Superior temporal gyrus (tissue), 1 donor: Measurements from ENCODE around the gene LINC00305.
A peak's percentile ranks its signal among the peaks of the same experiment; 100 is the strongest.

Experiments
- DNase-seq: peaks from one replicate; pipeline ENCODE4 v3.0.0-alpha.2; 2016; ENCODE audit errors: extremely low spot score

Gene LINC00305

GRCh38 chr18:64115881-64116280 is 33.0 kb downstream of the LINC00305 start:
- no peak for DNase-seq

DNA sequence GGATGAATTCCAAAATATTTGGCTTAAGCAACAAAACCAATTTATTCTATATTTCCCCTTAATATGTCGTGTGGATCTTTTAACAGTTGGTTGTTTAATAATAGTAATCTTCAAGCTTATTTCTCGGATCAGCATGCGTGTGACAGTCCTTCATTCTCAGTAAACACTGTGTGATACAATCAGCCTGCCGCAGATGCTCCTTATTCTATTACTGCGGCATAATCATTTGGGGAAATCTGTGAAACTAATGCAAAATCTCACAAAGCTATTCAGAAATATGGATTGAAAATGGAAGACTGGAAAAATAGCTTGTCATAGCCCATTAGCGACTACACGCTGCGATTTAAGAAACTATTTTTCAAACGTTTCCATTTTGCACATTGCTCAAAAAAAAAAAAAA is 36.9 kb downstream of the LINC00305 start:
- no peak for DNase-seq

- no peak for DNase-seq
Measured at GRCh38 chr18:64110692-64111480, 38.0 kb downstream of the LINC00305 start.

- no peak for DNase-seq
Measured at GRCh38 chr18:64103986-64104385, 44.9 kb downstream of the LINC00305 start.

- no peak for DNase-seq
Measured at GRCh38 chr18:64100116-64100922, 48.6 kb downstream of the LINC00305 start.

- DNase-seq = no peak
Measured at GRCh38 chr18:64099244-64099643, 49.6 kb downstream of the LINC00305 start.

- no peak for DNase-seq
Measured at GRCh38 chr18:64097497-64097896, 51.4 kb downstream of the LINC00305 start.

DNA sequence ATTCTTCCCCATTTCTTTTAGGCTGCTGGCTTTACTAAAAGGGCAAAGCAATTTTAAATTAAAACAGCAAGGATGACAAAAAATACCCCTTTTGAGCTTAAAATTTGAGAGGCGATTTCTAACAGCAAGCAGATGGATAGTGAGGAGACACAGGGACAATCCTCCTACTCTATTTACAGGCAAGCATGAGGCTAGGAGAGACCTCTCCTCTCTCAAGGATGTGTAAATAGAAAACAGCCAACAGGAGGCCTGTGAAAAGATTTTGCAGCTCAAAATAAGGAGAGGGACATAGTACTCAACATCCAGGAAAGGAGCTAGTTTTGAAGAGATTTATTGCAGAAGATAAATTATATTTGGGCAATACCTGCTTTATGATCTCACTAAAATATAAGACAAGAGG is 53.8 kb downstream of the LINC00305 start:
- no peak for DNase-seq

DNA sequence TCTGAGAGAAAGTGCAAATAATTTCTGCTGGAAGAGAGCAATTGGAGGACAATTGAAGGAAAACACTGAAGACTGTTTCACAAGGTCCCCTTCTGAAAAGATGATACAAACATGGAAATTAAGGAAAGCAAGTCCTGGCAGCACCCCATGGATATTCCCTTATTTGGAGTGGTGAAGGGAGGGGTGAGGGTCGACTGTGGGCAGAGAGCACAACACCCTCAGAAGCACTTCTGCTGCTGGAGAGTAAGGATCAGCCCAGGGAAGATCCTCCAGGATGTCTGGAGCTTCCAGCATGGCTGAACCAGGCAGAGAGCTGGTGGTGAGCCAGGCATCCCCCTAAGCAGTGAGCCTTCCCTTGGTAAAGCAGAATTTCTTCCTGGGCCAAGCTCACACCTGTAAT is 54.7 kb downstream of the LINC00305 start:
- DNase-seq = no peak

GRCh38 chr18:64091526-64091925 is 57.4 kb downstream of the LINC00305 start:
- no peak for DNase-seq

GRCh38 chr18:64090876-64091275 is 58.0 kb downstream of the LINC00305 start:
- DNase-seq = no peak

DNA sequence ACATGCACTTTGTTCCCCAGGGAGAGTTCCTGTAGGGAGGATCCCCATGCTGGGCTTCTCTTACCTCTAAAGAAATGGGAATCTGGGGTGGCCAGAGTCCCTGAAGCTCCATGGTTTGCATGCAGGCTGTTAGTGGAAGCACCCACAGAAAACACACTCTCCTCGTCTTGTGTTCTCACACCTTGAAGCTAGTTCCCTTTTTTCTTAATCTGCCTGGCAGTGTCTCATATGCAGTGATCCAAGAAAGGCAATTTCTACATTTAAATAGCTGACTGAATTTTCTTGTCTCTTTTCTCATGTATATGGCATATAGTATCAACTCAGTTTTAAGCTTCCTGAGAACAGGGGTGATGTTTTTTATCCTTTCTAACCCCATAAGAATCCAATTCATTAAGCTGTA is 65.0 kb downstream of the LINC00305 start:
- no peak for DNase-seq

GRCh38 chr18:64082513-64082912 is 66.4 kb downstream of the LINC00305 start:
- DNase-seq = no peak

DNA sequence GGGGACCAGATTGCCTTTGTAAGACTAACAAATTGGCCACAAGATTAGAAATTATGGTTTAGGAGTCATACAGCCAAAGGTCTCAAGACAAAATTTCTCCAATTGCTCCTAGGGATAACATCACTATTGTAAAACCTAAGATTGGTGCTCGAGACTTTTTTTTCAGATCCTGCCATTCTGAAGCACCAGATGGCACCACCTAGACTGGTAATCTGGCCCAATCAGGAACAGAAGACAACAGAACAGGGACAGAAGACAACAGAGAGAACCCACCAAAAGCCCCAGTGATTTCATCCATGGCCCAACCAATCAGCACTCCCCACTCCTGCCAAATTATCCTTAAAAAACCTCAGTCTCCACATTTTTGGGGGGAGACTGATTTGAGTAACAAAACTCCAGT is 66.8 kb downstream of the LINC00305 start:
- no peak for DNase-seq

DNA sequence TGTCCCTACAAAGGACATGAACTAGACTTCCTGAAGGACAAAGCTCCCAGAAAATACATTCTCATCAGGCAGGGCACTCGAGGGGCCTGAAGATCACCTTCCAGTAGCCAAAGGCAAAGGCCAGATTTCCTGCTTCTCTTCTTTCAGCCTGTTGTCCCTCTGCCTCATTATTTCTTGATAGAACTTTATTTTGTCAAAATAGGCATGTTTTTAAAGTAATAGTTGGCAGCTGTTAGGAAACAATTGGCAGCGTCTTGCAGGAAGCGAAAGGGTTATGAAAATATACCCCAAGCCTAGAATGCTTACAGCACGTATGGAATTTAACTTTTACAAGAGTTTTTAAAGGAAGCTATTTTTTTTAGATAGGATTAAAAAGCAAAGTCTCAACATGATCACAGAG is 74.9 kb downstream of the LINC00305 start:
- no peak for DNase-seq

DNA sequence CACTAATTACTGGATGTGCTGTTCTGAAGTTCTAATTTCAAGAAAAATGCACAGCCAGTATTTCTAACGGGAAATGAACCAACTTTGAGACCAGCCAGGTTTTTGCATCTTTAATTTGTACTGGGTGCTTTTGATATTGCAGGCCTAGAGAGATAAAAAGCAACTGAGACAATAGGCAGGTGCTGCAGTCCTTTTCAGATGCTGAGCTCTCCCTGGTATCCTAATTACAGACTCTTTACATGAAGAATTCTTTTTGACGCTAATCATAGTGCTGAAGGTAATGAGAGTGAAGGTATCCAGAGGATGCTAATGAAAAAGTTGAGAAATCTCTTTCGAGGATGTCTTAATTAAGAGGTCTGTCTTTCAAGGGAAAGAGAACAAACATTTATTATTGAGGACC is 93.9 kb downstream of the LINC00305 start:
- no peak for DNase-seq

GRCh38 chr18:64053246-64053645 is 95.6 kb downstream of the LINC00305 start:
- DNase-seq = no peak

- no peak for DNase-seq
Measured at GRCh38 chr18:64052772-64053171, 96.1 kb downstream of the LINC00305 start.

DNA sequence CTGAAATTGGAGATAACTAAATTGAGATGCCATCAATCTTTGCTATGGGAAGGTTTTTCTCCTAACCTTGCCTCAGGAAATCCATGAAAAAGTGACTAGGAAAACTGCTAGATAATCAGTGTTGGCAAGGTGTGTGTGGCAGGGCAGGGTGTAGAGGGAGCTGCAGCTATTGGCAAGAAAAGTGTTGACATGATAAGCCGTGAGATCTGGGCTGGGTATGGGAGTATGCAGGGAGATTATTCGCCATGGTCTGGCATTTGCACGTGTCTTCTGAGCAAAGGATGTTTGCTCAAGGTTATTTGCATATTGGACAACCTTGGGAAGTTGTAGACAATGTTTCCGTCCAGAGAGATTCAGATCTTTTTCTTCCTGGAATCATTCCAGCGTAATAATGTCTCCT is 104.3 kb downstream of the LINC00305 start:
- DNase-seq = no peak

DNA sequence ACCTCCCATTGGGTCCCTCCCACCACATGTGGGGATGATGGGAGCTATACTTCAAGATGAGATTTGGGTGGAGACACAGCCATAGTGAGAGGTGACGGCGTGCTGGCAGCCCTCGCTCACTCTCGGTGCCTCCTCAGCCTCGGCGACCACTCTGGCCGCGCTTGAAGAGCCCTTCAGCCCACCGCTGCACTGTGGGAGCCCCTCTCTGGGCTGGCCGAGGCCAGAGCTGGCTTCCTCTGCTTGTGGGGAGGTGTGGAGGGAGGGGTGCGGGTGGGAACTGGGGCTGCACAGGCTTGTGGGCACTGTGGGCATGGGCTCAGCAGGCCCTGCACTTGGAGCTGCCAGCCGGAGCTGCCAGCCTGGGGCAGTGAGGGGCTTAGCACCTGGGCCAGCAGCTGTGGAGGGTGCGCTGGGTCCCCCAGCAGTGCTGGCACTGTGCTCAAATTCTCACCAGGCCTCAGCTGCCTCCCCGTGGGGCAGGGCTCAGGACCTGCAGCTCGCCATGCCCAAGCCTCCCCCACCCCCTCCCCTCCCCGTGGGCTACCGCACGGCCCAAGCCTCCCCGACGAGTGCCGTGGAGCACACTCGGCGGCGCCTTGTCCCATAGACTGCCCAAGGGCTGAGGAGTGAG is 106.0 kb downstream of the LINC00305 start:
- no peak for DNase-seq

DNA sequence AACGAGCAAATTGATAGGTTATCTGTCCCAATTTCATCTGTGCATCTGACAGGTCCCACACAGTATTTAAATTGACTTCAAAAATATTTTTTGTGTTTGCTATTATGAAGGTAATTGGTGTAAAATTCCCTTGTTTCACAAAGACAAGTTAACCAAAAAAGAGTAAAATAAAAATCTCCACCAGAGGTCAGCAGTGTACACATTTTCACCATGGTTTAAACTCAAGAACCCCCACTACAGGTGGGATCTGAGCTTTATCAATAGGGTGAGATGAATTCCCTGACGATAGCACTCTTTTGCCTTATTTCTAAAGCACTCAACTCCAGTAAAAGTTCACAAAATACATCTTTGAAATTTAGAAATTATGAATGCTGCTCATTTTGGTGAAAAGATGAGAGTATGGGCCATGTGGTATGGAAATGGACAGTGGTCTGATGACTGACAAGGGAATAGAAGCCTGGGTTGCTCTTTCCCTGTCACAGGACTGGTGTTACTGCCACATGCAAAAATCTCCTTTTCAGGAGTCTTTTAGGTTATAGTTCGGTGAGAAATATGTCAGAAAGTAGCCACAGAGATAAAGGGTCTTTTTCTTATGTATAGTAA is 111.0 kb downstream of the LINC00305 start:
- peak; percentile 82 for DNase-seq

- no peak for DNase-seq
Measured at GRCh38 chr18:64032312-64032711, 116.6 kb downstream of the LINC00305 start.
